HAP-1 (cell line): ENCODE results near the gene FTO.

Experiments used
- DNase-seq, 2 experiments: peaks; one replicate each; pipeline ENCODE4 v3.0.0-alpha.2; 2016 to 2020; ENCODE audit warnings: low spot score in 2 of 2
- H3K27me3 ChIP-seq: fragments of 250-450 bp; sonication (Bioruptor Pico); 2 replicates; pipeline ENCODE4 v1.5.1; 2020; ENCODE audit warnings: low read depth, mild to moderate bottlenecking, moderate library complexity
- H3K36me3 ChIP-seq: fragments of 250-450 bp; sonication (Bioruptor Pico); replicated peaks from 2 replicates; pipeline ENCODE4 v1.5.1; 2020; ENCODE audit warnings: mild to moderate bottlenecking
- H3K4me1 ChIP-seq: fragments of 250-450 bp; sonication (Bioruptor Pico); 2 replicates; pipeline ENCODE4 v1.5.1; 2020; ENCODE audit warnings: mild to moderate bottlenecking
- H3K4me3 ChIP-seq: fragments of 250-450 bp; sonication (Bioruptor Pico); 2 replicates; pipeline ENCODE4 v1.5.1; 2020; ENCODE audit warnings: mild to moderate bottlenecking, moderate library complexity
- H3K9me3 ChIP-seq: fragments of 250-450 bp; sonication (Bioruptor Pico); 2 replicates; pipeline ENCODE4 v1.5.1; 2020; ENCODE audit warnings: mild to moderate bottlenecking, moderate library complexity
- in situ Hi-C: fragments of 300-500 bp; cut with MboI; formaldehyde crosslinking; loops from 3 replicates; pipeline ENCODE4 v1.14.3; 2020; ENCODE audit warnings: low sequenced_read_pairs, inconsistent platforms, mixed read lengths

Gene FTO

GRCh38 chr16:53715023-53715384 is 11.0 kb downstream of the FTO start:
- in situ Hi-C loops: no loop called here
- Histone ChIP-seq H3K27me3 (no peaks in the 10 kb centered on the region), H3K4me3 (no peak overlapping the region), H3K4me1 (peaks cover 25% of the 10 kb centered on the region), H3K36me3 (no peaks in the 10 kb centered on the region), H3K9me3 (no peaks in the 10 kb centered on the region)
- DNase-seq: no peak

- H3K9me3 ChIP-seq: no peaks in the 10 kb centered on the region
- no peaks in the 10 kb centered on the region for H3K36me3 ChIP-seq
- DNase-seq: no peak
- H3K4me1 ChIP-seq: peaks cover 25% of the 10 kb centered on the region
- in situ Hi-C loops: no loop called here
- no peak overlapping the region for H3K4me3 ChIP-seq
- H3K27me3 ChIP-seq: no peaks in the 10 kb centered on the region
These were observed 13.6 kb downstream of the FTO start for GRCh38 chr16:53717577-53717976.

GRCh38 chr16:53721017-53721416 is 17.1 kb downstream of the FTO start:
- Histone ChIP-seq H3K27me3 (no peaks in the 10 kb centered on the region), H3K4me3 (no peak overlapping the region), H3K36me3 (no peaks in the 10 kb centered on the region), H3K4me1 (peaks cover 14% of the 10 kb centered on the region), H3K9me3 (no peaks in the 10 kb centered on the region; the same call in 1 of the 2 replicates)
- in situ Hi-C loops: no loop called here
- DNase-seq: no peak

- H3K9me3 ChIP-seq: no peaks in the 10 kb centered on the region; the same call in 1 of the 2 replicates
- H3K4me3 ChIP-seq: no peak overlapping the region
- H3K4me1 ChIP-seq: peaks cover 21% of the 10 kb centered on the region
- in situ Hi-C loops: no loop called here
- DNase-seq: peak in 1 of 2 experiments; percentile 45
- no peaks in the 10 kb centered on the region for H3K36me3 ChIP-seq
- no peaks in the 10 kb centered on the region for H3K27me3 ChIP-seq
These were observed 22.7 kb downstream of the FTO start for GRCh38 chr16:53726625-53727024.

GRCh38 chr16:53730693-53731092 is 26.7 kb downstream of the FTO start:
- in situ Hi-C loops: no loop called here
- Histone ChIP-seq H3K27me3 (no peaks in the 10 kb centered on the region), H3K4me1 (peaks cover 15% of the 10 kb centered on the region), H3K9me3 (no peaks in the 10 kb centered on the region), H3K36me3 (no peaks in the 10 kb centered on the region), H3K4me3 (no peak overlapping the region)
- no peak for DNase-seq

- DNase-seq: peak in 1 of 2 experiments; percentile 39
- in situ Hi-C loops: no loop called here
- H3K4me1 ChIP-seq: peaks cover 5% of the 10 kb centered on the region
These were observed 28.5 kb downstream of the FTO start for GRCh38 chr16:53732296-53732929.

GRCh38 chr16:53734908-53735307 is 31.0 kb downstream of the FTO start:
- H3K9me3 ChIP-seq: no peaks in the 10 kb centered on the region
- in situ Hi-C loops: no loop called here
- H3K36me3 ChIP-seq: no peaks in the 10 kb centered on the region
- H3K4me3 ChIP-seq: no peak overlapping the region
- H3K27me3 ChIP-seq: no peaks in the 10 kb centered on the region
- DNase-seq: no peak
- H3K4me1 ChIP-seq: peaks cover 5% of the 10 kb centered on the region

More at GRCh38 chr16:53732296-53732929, 28.5 kb downstream of the FTO start:
- no peaks in the 10 kb centered on the region for H3K36me3 ChIP-seq
- H3K9me3 ChIP-seq: no peaks in the 10 kb centered on the region
- no peak overlapping the region for H3K4me3 ChIP-seq
- no peaks in the 10 kb centered on the region for H3K27me3 ChIP-seq

GRCh38 chr16:53736297-53736696 is 32.3 kb downstream of the FTO start:
- Histone ChIP-seq H3K4me1 (peaks cover 5% of the 10 kb centered on the region), H3K4me3 (no peak overlapping the region), H3K9me3 (no peaks in the 10 kb centered on the region), H3K36me3 (no peaks in the 10 kb centered on the region), H3K27me3 (no peaks in the 10 kb centered on the region)
- DNase-seq: no peak
- in situ Hi-C loops: no loop called here

- Histone ChIP-seq H3K27me3 (no peaks in the 10 kb centered on the region), H3K36me3 (no peaks in the 10 kb centered on the region), H3K4me1 (peaks cover 3% of the 10 kb centered on the region), H3K4me3 (no peak overlapping the region), H3K9me3 (no peaks in the 10 kb centered on the region)
- no peak for DNase-seq
- in situ Hi-C loops: no loop called here
These were observed 33.6 kb downstream of the FTO start for GRCh38 chr16:53737552-53737951.

- H3K27me3 ChIP-seq: no peaks in the 10 kb centered on the region
- H3K4me1 ChIP-seq: peaks cover 18% of the 10 kb centered on the region
- H3K9me3 ChIP-seq: no peaks in the 10 kb centered on the region
- in situ Hi-C loops: no loop called here
- no peak overlapping the region for H3K4me3 ChIP-seq
- H3K36me3 ChIP-seq: no peaks in the 10 kb centered on the region
- no peak for DNase-seq
These were observed 36.5 kb downstream of the FTO start for GRCh38 chr16:53740476-53740875.

GRCh38 chr16:53740933-53741531 is 37.1 kb downstream of the FTO start:
- Histone ChIP-seq H3K9me3 (no peaks in the 10 kb centered on the region), H3K36me3 (no peaks in the 10 kb centered on the region), H3K27me3 (no peaks in the 10 kb centered on the region), H3K4me3 (no peak overlapping the region), H3K4me1 (peaks cover 24% of the 10 kb centered on the region)
- in situ Hi-C loops: no loop called here
- DNase-seq: no peak

- Histone ChIP-seq H3K9me3 (no peaks in the 10 kb centered on the region), H3K27me3 (no peaks in the 10 kb centered on the region), H3K36me3 (no peaks in the 10 kb centered on the region), H3K4me1 (peaks cover 27% of the 10 kb centered on the region), H3K4me3 (no peak overlapping the region)
- DNase-seq: no peak
- in situ Hi-C loops: no loop called here
These were observed 37.6 kb downstream of the FTO start for GRCh38 chr16:53741546-53741945.

- H3K36me3 ChIP-seq: no peaks in the 10 kb centered on the region
- peaks cover 27% of the 10 kb centered on the region for H3K4me1 ChIP-seq
- in situ Hi-C loops: no loop called here
- no peak overlapping the region for H3K4me3 ChIP-seq
- no peaks in the 10 kb centered on the region for H3K27me3 ChIP-seq
- H3K9me3 ChIP-seq: no peaks in the 10 kb centered on the region
- DNase-seq: peak; percentile 54 to 60
These were observed 39.2 kb downstream of the FTO start for GRCh38 chr16:53743149-53743566.

GRCh38 chr16:53744449-53744848 is 40.5 kb downstream of the FTO start:
- Histone ChIP-seq H3K4me3 (no peak overlapping the region), H3K27me3 (no peaks in the 10 kb centered on the region), H3K4me1 (peaks cover 27% of the 10 kb centered on the region), H3K9me3 (no peaks in the 10 kb centered on the region), H3K36me3 (no peaks in the 10 kb centered on the region)
- DNase-seq: no peak
- in situ Hi-C loops: no loop called here
